ENCODE measurements around the gene KSR1. TPM values are rescaled to one million over a fixed set of nuclear protein-coding genes. Genes with fewer than 3 reads are reported as not detected.

KSR1 gene
- total RNA-seq, 1 donor from 2014 or later = 90.2 TPM

DNA sequence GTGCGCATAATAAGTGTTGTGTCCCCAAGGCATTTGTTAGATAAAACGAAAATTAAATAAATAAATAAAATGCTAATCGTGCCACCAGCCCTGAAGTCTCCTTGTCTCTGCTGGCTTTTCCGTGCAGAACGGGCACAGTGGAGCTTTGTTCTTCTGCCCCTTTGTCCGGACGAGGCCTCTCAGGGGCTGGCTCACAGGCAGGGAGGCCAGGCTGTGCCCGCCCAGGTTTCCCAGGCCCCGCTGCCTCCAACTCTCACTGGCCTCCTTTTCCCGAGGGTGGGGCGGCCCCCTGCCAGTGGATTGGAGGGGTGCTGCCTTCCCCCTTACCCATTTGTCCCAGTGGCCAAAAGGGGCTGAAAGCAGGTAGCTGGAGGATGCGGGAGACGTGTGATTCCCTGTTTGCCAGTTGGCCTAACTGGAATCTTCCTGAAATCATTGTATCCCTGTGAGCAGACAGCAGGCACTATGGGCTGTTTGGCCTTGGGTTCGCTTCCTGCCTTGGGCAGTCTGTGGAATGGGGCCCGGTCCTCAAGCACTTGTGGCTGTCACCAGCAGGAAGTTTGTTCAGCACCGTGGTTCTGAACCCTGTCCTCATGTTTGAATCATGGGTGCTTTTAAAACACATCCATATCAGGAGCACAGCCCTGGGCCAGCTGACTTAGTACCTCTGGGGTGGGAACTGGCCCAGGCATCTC lies 64.4 kb downstream of the KSR1 start:
- Mint-ChIP-seq H3K27me3 (ENCODE audit: low read depth, unreplicated experiment) (no peaks in the 10 kb centered on the region), H3K36me3 (ENCODE audit: low read depth, unreplicated experiment) (peaks cover 13% of the 10 kb centered on the region), H3K27ac (ENCODE audit: unreplicated experiment) (no peak overlapping the region), H3K9me3 (ENCODE audit: unreplicated experiment) (no peaks in the 10 kb centered on the region), H3K4me1 (ENCODE audit: low read depth, unreplicated experiment) (peaks cover 29% of the 10 kb centered on the region), H3K4me3 (ENCODE audit: unreplicated experiment) (no peak overlapping the region)
- Histone ChIP-seq H3K9me3 (ENCODE audit: insufficient read depth, low read depth, low read length) (no peaks in the 10 kb centered on the region), H3K36me3 (ENCODE audit: insufficient read depth, low read length) (no peaks in the 10 kb centered on the region), H2AFZ (ENCODE audit: low read depth, low read length) (no peak overlapping the region), H4K20me1 (ENCODE audit: insufficient read depth, low read length) (peaks cover 88% of the 10 kb centered on the region), H3K4me2 (ENCODE audit: low read length) (no peak overlapping the region), H3K4me3 (ENCODE audit: insufficient read depth, low read depth, low read length) (no peak overlapping the region), H3K4me1 (ENCODE audit: insufficient read depth, low read length) (no peaks in the 10 kb centered on the region), H3K79me2 (ENCODE audit: insufficient read depth, low read length) (peaks cover 89% of the 10 kb centered on the region), H3K27ac (ENCODE audit: low read depth, low read length) (no peak overlapping the region), H3K9ac (ENCODE audit: low read length) (no peak overlapping the region), H3K27me3 (ENCODE audit: insufficient read depth, low read length) (no peaks in the 10 kb centered on the region)
- DNase-seq (ENCODE audit: low read depth) (no peak), FAIRE-seq (no peak)
- TF ChIP-seq, protein P1, sequence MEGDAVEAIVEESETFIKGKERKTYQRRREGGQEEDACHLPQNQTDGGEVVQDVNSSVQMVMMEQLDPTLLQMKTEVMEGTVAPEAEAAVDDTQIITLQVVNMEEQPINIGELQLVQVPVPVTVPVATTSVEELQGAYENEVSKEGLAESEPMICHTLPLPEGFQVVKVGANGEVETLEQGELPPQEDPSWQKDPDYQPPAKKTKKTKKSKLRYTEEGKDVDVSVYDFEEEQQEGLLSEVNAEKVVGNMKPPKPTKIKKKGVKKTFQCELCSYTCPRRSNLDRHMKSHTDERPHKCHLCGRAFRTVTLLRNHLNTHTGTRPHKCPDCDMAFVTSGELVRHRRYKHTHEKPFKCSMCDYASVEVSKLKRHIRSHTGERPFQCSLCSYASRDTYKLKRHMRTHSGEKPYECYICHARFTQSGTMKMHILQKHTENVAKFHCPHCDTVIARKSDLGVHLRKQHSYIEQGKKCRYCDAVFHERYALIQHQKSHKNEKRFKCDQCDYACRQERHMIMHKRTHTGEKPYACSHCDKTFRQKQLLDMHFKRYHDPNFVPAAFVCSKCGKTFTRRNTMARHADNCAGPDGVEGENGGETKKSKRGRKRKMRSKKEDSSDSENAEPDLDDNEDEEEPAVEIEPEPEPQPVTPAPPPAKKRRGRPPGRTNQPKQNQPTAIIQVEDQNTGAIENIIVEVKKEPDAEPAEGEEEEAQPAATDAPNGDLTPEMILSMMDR (IDR thresholded peaks at IDR 0.05; ENCODE audit: insufficient read depth, low read depth, low read length) = no peak
- no peak for TF ChIP-seq EZH2 (IDR thresholded peaks at IDR 0.05; ENCODE audit: insufficient read depth, low read length)

DNA sequence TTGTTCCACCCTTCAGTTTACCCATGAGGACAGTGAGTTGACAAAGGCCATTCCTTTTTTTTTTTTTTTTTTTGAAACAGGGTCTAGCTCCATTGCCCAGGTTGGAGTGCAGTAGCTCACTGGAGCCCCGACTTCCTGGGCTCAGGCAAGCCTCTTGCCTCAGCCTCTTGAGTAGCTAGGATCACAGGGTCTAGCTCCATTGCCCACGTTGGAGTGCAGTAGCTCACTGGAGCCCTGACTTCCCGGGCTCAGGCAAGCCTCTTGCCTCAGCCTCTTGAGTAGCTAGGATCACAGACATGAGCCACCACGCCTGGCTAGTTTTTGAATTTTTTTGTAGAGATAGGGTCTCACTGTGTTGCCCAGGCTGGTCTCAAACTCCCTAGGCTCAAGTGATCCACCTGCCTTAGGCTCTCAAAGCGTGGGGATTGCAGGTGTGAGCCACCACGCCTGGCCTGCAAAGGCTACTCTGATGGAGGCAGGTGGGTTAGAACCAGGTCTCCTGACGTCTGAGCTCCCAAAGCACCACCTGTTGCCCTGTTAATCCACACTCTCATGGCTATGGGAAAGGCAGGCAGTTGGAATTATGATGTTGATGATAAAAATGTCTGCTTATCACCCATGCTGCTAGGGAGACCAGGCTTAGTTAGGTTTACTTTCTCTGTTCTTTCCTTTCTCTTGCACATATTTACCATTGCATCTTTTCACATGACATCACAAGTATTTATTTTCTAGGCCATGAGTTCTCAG lies 65.2 kb downstream of the KSR1 start:
- H2AFZ ChIP-seq (ENCODE audit: low read depth, low read length) = no peak overlapping the region
- FAIRE-seq (no peak), DNase-seq (ENCODE audit: low read depth) (no peak)
- Mint-ChIP-seq H3K4me3 (ENCODE audit: unreplicated experiment) (no peak overlapping the region), H3K27ac (ENCODE audit: unreplicated experiment) (no peak overlapping the region), H3K36me3 (ENCODE audit: low read depth, unreplicated experiment) (peaks cover 13% of the 10 kb centered on the region), H3K27me3 (ENCODE audit: low read depth, unreplicated experiment) (no peaks in the 10 kb centered on the region), H3K9me3 (ENCODE audit: unreplicated experiment) (no peaks in the 10 kb centered on the region), H3K4me1 (ENCODE audit: low read depth, unreplicated experiment) (peaks cover 37% of the 10 kb centered on the region)
- H3K4me2 ChIP-seq (ENCODE audit: low read length) = no peak overlapping the region
- H3K27ac ChIP-seq (ENCODE audit: low read depth, low read length) = no peak overlapping the region
- H3K9ac ChIP-seq (ENCODE audit: low read length) = no peak overlapping the region
- H3K36me3 ChIP-seq (ENCODE audit: insufficient read depth, low read length) = no peaks in the 10 kb centered on the region
- peaks cover 83% of the 10 kb centered on the region for H3K79me2 ChIP-seq (ENCODE audit: insufficient read depth, low read length)
- H3K27me3 ChIP-seq (ENCODE audit: insufficient read depth, low read length) = no peaks in the 10 kb centered on the region
- H3K4me1 ChIP-seq (ENCODE audit: insufficient read depth, low read length) = peaks cover 3% of the 10 kb centered on the region
- no peak overlapping the region for H3K4me3 ChIP-seq (ENCODE audit: insufficient read depth, low read depth, low read length)
- H3K9me3 ChIP-seq (ENCODE audit: insufficient read depth, low read depth, low read length) = no peaks in the 10 kb centered on the region
- no peak for TF ChIP-seq EZH2 (IDR thresholded peaks at IDR 0.05; ENCODE audit: insufficient read depth, low read length)
- TF ChIP-seq, protein P1 (IDR thresholded peaks at IDR 0.05; ENCODE audit: insufficient read depth, low read depth, low read length) = no peak
- H4K20me1 ChIP-seq (ENCODE audit: insufficient read depth, low read length) = peaks cover 87% of the 10 kb centered on the region
